Stimulated activated CD4-positive, alpha-beta T cell treated with anti-CD3 and anti-CD28 coated beads, Interleukin-15, amount 100 ng/mL, for 24 hours (primary cell): Measurements from ENCODE around the gene TMTC2.
A peak's percentile ranks its signal among the peaks of the same experiment; 100 is the strongest.

Experiments used
- DNase-seq: peaks from one replicate; pipeline ENCODE4 v3.0.0-alpha.2; 2020

Gene TMTC2

GRCh38 chr12:82686168-82687020 is at the start of gene TMTC2:
TMTC2 (plus strand) TSS chr12:82686906.
- peak; percentile 94 for DNase-seq

GRCh38 chr12:82638324-82638723 is 48.4 kb upstream of the TMTC2 start:
- DNase-seq = no peak

GRCh38 chr12:82644896-82645295 is 41.8 kb upstream of the TMTC2 start:
- no peak for DNase-seq

DNA sequence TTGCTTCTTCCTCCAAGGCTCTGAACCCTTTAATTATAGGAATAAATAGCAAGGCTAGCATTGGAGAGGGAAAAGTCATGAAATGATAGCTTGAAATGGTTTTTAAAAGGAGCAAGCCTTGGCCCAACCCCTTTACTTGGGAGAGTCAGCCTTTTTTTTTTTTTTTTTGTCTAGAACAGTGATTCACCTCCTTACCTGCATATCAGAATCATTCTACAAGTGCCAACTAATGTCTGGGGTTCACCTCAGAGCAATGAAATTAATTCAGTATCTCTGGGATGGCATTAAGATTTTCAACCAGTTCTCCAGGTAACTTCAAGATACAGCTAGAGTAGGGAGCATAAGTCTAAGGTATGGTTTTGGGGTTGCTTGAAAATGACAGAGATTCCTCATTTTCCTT is 41.3 kb upstream of the TMTC2 start:
- DNase-seq = no peak

- no peak for DNase-seq
Measured at GRCh38 chr12:82647853-82648252, 38.9 kb upstream of the TMTC2 start.

- no peak for DNase-seq
Measured at GRCh38 chr12:82648259-82648909, 38.3 kb upstream of the TMTC2 start.

- DNase-seq = peak; percentile 9
Measured at GRCh38 chr12:82650627-82651337, 35.9 kb upstream of the TMTC2 start.

DNA sequence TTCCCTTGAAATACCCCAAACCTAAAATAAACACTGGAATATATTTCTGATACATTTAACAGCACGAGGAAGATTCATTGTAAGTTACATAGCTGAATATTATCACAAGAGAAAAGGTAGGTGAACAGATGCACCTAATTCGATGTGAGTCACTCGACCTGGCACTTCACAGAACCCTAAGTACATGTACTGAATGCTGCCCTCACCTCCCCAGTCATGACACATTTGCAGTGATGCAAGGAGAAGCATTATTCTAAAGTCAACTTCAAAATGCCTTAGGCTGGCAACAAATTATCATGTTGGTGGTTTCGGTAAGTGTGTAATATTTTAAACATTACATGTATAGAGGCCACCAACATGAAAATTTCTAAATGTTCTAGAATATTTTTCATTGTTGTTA is 35.2 kb upstream of the TMTC2 start:
- DNase-seq = no peak

- no peak for DNase-seq
Measured at GRCh38 chr12:82652071-82652470, 34.6 kb upstream of the TMTC2 start.

DNA sequence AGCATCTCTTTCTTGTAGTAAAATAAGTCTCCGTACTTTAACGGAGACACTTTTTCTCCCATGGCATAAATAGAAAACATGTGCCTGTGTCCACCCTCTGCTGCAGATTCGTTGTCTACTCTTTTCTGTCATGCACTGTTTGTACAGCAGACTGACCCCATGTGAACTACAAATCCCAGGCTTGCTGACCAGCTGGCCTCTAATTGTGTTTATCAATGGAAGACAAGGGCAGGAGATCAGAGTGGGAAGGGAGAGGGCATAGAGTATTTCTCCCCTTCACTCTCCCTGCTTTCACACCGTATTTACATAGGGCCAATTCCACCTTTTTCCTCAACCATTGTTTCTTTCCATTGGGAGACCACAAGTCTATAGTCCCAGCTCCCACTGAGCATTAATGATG is 31.0 kb upstream of the TMTC2 start:
- no peak for DNase-seq

GRCh38 chr12:82659343-82660207 is 27.1 kb upstream of the TMTC2 start:
- no peak for DNase-seq

GRCh38 chr12:82660541-82661325 is 26.0 kb upstream of the TMTC2 start:
- no peak for DNase-seq

GRCh38 chr12:82663893-82664292 is 22.8 kb upstream of the TMTC2 start:
- no peak for DNase-seq

- no peak for DNase-seq
Measured at GRCh38 chr12:82665142-82665923, 21.4 kb upstream of the TMTC2 start.

DNA sequence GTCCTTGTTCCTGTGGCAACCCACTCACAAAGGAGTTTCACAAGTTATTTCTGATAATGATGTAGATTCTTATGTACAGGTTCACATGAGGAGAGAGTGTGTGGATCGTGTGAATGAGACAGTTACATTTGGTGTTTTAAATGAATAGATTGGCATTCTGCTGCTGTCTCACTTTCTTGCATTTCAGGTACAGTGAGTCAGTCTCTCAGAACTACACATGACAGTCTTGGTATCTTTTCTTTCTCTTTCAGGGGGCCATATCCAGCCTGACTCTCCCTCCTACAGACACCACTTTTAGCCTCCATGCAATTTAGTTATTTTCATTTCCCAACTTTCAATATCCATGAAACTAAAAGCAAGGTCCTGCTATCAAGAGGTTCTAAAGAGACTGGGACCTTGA is 19.9 kb upstream of the TMTC2 start:
- DNase-seq = no peak

- DNase-seq = no peak
Measured at GRCh38 chr12:82671673-82672195, 15.0 kb upstream of the TMTC2 start.

GRCh38 chr12:82672811-82673495 is 13.8 kb upstream of the TMTC2 start:
- DNase-seq = no peak

GRCh38 chr12:82673698-82674097 is 13.0 kb upstream of the TMTC2 start:
- DNase-seq = no peak

DNA sequence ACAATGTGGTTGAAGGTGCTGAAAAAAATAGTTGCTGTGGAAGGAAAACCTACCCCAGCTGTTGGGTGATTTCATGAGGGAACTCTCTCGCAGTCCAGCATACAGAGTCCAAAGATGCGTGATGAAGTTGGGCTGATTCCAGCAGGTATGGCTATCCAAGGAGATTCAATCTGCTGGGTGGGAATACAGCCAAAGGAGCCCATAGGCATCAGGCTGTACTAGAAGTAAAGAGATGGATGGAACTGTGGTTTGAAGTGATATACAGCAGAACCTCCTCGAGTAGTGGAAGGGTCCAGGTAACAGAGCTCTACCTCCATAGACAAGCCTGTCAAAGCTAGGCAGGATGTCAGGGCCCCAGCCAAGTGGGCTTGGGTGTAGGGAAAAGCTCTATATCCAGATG is 11.5 kb upstream of the TMTC2 start:
- DNase-seq = no peak

DNA sequence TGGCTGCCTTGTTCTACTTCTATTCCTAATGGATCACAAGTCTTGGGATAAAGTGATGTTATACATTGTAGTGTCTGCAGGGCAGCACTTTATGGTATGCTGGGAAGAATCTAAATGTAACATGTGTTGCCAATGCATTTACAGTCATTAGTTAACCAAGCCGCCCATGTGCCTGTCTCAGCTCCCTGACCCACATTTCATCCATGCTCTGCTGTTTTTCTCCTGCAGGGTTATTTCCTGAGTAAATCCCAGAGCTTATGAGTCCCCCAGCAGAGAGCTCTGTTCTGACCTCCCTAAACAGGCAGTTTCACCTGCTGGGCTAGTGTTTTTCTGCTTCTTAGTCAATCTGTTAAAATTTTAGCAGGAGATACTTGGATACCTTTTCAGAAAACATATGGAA is 4.4 kb upstream of the TMTC2 start:
- DNase-seq = no peak
